Mesothelial cell of epicardium (in vitro differentiated cells): ENCODE measurements around the gene TAF5L. TPM values are rescaled to one million over a fixed set of nuclear protein-coding genes. Genes with fewer than 3 reads are reported as not detected.

Experiments
- DNase-seq, 2 experiments: peaks; one replicate each; pipeline ENCODE4 v3.0.0; 2021; ENCODE audit warnings: low spot score in 2 of 2; ENCODE audit not compliant: unreplicated experiment in 2 of 2
- H3K27ac Mint-ChIP-seq: 2 replicates; pipeline ENCODE4 v1.8.0; 2021; ENCODE audit warnings: mixed read lengths
- H3K27me3 Mint-ChIP-seq: 2 replicates; pipeline ENCODE4 v1.8.0; 2021; ENCODE audit warnings: low read depth, mixed read lengths
- H3K36me3 Mint-ChIP-seq: 2 replicates; pipeline ENCODE4 v1.8.0; 2021; ENCODE audit warnings: mixed read lengths
- H3K4me1 Mint-ChIP-seq: 2 replicates; pipeline ENCODE4 v1.8.0; 2021; ENCODE audit warnings: mixed read lengths
- H3K4me3 Mint-ChIP-seq: 2 replicates; pipeline ENCODE4 v1.8.0; 2021; ENCODE audit warnings: mild to moderate bottlenecking, moderate library complexity, mixed read lengths
- H3K9me3 Mint-ChIP-seq: 2 replicates; pipeline ENCODE4 v1.8.0; 2021; ENCODE audit warnings: mixed read lengths
- CTCF ChIP-seq: fragments of 200-600 bp; sonication (generic); IDR thresholded peaks from one replicate; pipeline ENCODE4 v1.5.0; 2021; ENCODE audit warnings: antibody characterized with exemption; ENCODE audit not compliant: unreplicated experiment
- total RNA-seq: library from RNA; stranded (reverse); gene quantifications from 3 replicates; pipeline ENCODE4 v1.2.1, GENCODE V29; 2021

TAF5L gene
- total RNA-seq, 1 donor from 2014 or later, result 20.9 TPM

DNA sequence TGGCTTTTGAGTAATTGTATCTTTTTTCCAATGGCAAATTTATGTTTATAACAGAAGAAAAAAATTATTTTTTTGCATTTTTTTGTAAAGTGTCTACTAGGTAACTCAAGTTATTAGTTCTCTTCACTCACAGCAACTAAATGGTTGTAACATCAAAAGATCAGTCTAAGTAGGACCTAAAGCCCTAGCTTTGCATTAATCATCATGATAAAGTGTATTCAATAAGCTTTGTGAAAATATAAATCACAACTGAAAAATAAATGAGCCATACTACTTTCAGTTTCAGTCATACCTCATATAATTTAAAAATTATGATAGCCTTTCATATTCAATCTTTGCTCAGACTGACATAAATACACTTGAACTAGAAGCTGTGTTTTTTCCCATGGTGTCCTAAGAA lies 6.9 kb downstream of the TAF5L start:
- no peak for DNase-seq
- no peak for TF ChIP-seq CTCF
- H3K36me3 Mint-ChIP-seq, result no peaks in the 10 kb centered on the region
- no peaks in the 10 kb centered on the region for H3K9me3 Mint-ChIP-seq
- H3K4me1 Mint-ChIP-seq, result peaks cover 4% of the 10 kb centered on the region
- H3K27me3 Mint-ChIP-seq, result no peaks in the 10 kb centered on the region
- H3K27ac Mint-ChIP-seq, result no peak overlapping the region
- no peak overlapping the region for H3K4me3 Mint-ChIP-seq

DNA sequence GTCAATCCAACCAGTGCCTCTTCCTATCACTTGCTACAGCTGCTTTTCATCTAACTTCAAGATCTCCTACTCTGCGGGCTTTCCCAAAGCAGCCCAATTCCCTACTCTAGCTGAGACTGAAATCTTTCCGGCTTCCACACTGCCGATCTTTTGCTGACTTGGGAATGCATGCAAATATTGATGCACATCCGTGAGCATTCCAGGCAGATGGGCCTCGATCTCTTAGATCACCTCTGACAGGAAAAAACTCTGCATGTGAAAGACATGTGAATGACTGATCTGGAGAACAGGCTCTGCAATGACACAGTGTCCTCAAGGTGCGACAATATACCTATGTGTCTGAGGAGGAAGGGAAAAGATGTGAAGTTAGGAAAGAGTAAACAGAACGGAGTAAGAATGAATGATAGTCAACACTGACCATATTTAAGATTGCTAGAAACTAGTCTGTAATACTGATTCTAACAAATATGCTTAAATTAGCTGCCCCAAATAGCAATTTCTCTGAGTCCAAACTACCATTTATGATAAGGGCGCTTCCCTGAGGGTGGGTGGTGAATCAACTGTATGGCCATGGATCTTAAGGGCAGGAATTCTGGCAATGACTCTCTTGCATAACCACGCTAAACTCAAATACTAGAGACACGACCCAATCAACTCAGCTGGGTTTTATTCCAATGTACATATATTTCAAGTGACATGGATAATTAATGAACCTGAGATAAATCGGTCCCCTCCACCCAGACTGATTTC lies 8.4 kb downstream of the TAF5L start:
- no peak for DNase-seq
- Mint-ChIP-seq H3K27ac (no peak overlapping the region), H3K4me3 (no peak overlapping the region), H3K4me1 (peaks cover 2% of the 10 kb centered on the region), H3K9me3 (no peaks in the 10 kb centered on the region), H3K36me3 (peaks cover 6% of the 10 kb centered on the region), H3K27me3 (no peaks in the 10 kb centered on the region)
- TF ChIP-seq CTCF, result no peak

GRCh38 chr1:229614701-229615100 lies 11.2 kb downstream of the TAF5L start:
- Mint-ChIP-seq H3K27me3 (no peaks in the 10 kb centered on the region), H3K4me1 (no peaks in the 10 kb centered on the region), H3K4me3 (no peak overlapping the region), H3K36me3 (peaks cover 25% of the 10 kb centered on the region), H3K9me3 (no peaks in the 10 kb centered on the region), H3K27ac (no peak overlapping the region)
- no peak for DNase-seq
- no peak for TF ChIP-seq CTCF

GRCh38 chr1:229613938-229614337 lies 12.0 kb downstream of the TAF5L start:
- DNase-seq, result no peak
- no peaks in the 10 kb centered on the region for H3K27me3 Mint-ChIP-seq
- H3K4me3 Mint-ChIP-seq, result no peak overlapping the region
- no peak overlapping the region for H3K27ac Mint-ChIP-seq
- no peak for TF ChIP-seq CTCF
- H3K36me3 Mint-ChIP-seq, result peaks cover 30% of the 10 kb centered on the region
- H3K4me1 Mint-ChIP-seq, result no peaks in the 10 kb centered on the region
- H3K9me3 Mint-ChIP-seq, result no peaks in the 10 kb centered on the region

GRCh38 chr1:229608590-229608989 lies 17.3 kb downstream of the TAF5L start:
- Mint-ChIP-seq H3K9me3 (no peaks in the 10 kb centered on the region), H3K36me3 (peaks cover 54% of the 10 kb centered on the region), H3K4me1 (no peaks in the 10 kb centered on the region), H3K27me3 (no peaks in the 10 kb centered on the region), H3K27ac (no peak overlapping the region), H3K4me3 (no peak overlapping the region)
- DNase-seq, result no peak
- TF ChIP-seq CTCF, result no peak
